Activated gamma-delta T cell treated with Interleukin-2 at 50 U/mL for 16 hours (primary cell): ENCODE data around the gene BOC.

Experiments
- DNase-seq: peaks from one replicate; pipeline ENCODE4 v3.0.0-alpha.2; 2020

The BOC gene

GRCh38 chr3:113293348-113293747 lies 82.0 kb downstream of the BOC start:
- DNase-seq: no peak

DNA sequence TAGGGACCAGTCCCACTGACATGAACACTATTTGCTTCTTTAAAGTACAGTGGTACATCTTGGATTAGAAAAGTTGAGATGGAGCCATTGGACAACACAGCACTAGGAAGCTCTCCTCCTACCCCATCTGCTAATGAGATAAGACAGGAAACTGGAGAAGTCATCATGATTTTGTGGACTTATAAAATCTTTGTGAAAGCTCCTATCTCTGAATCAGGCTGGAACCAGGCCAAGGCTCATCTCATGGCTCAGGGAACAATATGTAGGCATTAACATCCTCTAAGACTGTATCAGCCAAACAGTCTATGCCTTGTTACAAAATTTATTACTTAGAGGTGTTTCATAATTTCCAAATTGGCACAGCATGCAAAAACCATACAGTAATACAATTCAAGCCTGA lies 84.1 kb downstream of the BOC start:
- DNase-seq: no peak

DNA sequence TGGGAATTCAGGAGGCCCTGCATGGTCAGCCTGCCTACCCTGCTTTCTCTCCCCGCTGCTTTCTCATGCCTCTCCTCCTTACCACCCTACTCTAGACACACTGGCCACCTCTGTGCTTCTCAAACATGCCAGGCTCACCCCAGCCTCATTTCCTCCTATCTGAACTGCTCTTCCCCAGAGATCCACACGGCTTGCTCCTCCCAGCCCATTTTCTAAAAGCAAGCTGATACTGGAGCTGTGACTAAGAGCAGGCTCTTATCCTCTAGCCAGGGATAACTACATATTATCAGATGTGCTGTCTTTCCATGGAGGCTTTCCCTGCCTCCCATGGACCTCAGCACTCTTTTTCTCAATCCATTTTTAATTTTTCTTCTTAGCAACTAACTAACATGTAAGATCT lies 85.9 kb downstream of the BOC start:
- DNase-seq: no peak

DNA sequence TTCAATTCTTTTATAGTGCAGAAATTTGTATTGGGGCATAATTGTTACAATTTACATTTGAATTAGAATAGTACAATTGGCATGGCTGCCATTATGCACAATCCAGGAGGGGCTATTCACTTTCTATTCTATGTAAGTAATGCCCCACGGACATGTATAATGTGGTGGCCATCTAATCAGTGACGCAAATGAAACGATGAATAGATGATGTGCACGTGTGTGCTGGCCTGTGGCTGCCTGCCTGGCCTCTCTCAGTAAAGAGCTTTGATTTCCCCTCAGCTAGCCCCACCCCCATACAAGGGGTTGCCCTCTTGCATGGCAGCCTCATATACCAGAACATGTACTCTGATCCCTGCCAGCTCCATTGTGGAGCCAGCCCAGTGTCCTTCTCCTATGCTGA lies 86.5 kb downstream of the BOC start:
- DNase-seq: no peak

DNA sequence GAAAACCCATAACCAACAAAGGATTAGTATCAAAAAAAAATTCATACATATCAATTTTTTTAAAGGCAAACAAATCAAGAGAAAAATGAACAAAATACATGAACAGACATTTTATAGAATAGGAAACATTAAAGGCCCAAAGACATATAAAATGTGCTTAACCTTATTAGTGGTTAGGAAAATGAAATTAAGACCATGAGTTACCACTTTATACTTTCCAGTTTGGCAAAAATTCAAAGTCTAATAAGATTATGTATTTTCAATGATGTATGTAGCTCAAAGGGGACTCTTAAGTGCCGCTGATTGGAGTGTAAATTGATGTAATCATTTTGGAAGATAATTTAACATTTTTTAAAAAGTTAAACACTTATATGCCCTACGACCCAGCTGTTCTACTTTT lies 89.2 kb downstream of the BOC start:
- no peak for DNase-seq

GRCh38 chr3:113304102-113304501 lies 92.7 kb downstream of the BOC start:
- no peak for DNase-seq

DNA sequence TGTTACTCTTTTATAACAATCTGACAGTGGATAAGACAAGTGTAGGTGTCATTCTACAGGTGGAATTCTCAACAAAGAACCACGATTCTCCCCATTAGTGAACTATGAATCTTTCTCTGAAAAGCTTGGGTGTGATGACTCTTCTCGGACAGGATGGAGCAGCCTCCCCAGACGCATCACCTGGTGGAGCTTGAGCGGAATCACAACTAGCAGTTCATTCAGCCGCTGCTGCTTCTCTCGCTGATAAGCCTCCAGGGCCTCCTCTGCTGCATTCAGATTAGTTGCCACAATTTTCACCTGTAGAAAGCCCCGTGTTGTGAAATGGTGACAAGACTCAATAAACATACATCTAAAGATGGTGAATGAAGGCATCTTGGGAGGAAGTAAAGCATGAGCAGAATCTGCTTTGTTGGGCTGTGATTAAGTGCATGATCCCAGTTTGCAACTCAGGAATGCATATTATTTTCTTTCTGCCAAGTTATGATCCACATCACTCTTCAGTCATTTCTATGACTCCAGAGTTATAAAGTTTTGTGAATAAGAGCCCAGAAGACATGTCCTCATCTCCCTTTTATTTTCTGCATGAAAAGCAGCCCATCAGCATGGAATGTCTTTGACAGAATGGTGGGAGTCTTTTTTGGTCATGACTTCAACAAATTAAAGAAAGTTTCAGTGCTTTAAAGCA lies 93.6 kb downstream of the BOC start:
- no peak for DNase-seq

- no peak for DNase-seq
Measured at GRCh38 chr3:113310960-113311359, 99.6 kb downstream of the BOC start.

DNA sequence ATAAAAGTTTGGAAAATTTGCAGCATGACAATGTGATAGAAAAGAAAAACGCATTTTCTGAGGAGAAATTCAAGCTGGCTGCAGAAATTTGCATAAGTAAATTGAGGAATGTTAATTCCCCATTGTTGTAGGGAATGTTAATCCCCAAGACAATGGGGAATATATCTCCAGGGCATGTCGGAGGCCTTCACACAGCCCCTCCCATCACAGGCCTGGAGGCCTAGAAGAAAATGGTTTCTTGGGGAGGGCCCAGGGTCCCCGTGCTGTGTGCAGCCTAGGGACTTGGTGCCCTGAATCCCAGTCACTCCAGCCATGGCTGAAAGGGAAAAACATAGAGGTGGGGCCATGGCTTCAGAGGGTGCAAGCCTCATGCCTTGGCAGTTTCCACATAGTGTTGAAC lies 101.1 kb downstream of the BOC start:
- DNase-seq: no peak

DNA sequence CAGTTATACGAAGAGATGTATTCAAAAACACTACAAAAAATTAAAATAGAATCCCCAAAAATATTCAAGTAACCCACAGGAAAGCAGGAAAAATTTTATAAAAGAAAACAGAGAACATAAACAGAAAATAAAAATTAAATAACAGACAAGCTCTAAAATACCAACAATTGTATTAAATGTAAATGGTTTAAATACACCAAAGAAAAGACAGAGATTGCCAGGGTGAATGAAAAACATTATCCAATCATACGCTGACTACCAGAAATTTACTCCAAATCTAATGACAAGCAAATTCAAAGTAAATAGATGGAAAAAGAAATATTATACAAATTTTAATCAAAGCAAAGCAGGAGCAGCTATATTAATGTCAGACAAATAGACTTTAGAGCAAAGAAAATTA lies 103.6 kb downstream of the BOC start:
- DNase-seq: no peak

- DNase-seq: no peak
Measured at GRCh38 chr3:113329757-113330156, 118.4 kb downstream of the BOC start.

DNA sequence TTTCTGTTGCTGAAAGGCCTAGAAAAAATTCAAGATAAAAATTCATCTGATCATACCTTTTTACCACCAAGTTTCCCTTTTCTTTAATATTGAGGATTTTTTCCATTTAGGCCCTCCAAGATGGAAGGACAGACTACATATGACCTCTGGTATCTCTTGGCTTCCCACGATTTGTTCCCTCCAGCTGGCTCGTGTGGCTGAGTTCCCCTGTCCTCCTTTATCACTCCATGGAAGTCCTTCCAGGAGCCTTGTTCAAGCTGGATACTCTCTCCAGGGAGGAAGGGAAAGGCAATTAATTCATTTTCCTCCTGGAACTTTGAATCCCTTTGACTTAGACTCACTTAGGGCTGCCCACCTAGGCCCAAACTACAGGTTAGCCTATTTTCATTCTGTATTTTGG lies 119.4 kb downstream of the BOC start:
- no peak for DNase-seq

DNA sequence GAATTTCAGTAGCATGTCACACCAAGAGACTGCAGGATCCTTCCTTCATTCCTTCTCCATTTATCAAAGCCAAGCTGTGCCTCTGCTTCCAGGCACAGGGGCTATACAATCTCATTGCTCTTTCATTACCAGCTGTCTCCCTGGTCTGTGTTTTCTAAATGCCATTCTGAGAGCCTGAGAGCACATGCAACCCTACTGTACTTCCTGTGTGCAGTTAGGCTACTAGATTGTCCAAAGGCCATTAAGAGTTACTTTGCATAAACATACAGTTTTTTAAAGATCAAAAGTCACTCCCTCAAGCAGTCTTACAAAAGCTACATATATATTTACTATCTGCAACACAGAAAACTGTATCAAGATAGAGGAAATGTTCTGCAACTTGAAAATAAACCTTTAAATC lies 119.8 kb downstream of the BOC start:
- DNase-seq: no peak
